IPS-11a (cell line): ENCODE data around the gene GPNMB.
"Not testable (repeated sequence)": the region's sequence is repeated elsewhere in the genome, so short reads cannot be mapped to it uniquely, and the experiment has no call there.

Source experiments
- H3K4me3 ChIP-seq: one replicate; pipeline ENCODE4 v1.5.1; 2013; ENCODE audit warnings: low read depth, low read length, control low read depth

The GPNMB gene

DNA sequence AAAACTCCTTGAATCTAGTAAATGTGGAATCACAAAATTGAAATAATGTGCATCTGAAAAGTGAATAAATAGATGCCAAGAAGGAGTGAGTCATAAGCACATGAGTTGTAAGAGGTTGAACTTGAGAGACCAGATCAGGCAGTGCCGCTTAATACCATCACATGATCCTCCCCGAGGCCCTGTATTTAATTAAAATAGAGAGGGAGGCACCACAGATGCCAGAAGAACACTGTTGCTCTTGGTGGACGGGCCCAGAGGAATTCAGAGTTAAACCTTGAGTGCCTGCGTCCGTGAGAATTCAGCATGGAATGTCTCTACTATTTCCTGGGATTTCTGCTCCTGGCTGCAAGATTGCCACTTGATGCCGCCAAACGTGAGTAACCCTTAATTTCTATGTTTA, at the start of gene GPNMB:
TSS of gene GPNMB (plus strand) at position 221 of the 400 bp plus-strand sequence. CDS start at position 304, 83 bp downstream.
- no peak within 1 kb of the TSS for H3K4me3 ChIP-seq

- H3K4me3 ChIP-seq, result not testable (repeated sequence)
These were observed 48.8 kb upstream of the GPNMB start for GRCh38 chr7:23197745-23198144.

DNA sequence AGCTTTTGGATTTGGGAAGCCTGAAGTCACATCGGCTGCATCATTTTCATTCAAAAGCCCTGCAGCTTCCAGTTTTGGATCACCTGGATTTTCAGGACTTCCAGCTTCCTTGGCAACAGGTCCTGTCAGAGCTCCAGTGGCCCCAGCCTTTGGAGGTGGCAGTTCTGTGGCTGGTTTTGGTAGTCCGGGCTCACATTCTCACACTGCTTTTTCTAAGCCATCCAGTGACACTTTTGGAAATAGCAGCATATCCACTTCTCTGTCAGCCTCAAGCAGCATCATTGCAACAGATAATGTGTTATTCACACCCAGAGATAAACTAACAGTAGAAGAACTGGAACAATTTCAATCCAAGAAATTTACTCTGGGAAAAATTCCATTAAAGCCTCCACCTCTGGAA, 46.2 kb upstream of the GPNMB start:
- H3K4me3 ChIP-seq, result no peak overlapping the region

DNA sequence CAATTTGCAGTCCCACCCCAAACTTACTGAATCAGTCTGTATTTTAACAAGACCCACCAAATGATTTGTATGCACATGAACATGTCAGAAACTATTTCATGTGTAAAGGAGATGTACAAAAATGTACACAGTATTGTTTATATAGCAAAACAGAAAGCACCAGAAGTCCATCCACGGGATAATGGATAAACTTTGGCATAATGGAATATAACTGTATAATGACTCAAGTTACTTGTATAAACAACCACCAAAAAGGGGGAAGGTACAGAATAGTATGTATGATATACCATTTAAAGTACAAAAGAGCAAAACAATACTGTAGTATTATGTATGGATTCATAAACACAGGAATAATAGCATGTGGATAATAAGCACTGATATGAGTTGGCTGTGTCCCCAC, 42.3 kb upstream of the GPNMB start:
- H3K4me3 ChIP-seq, result no peak overlapping the region

GRCh38 chr7:23205577-23205908, 41.0 kb upstream of the GPNMB start:
- no peak overlapping the region for H3K4me3 ChIP-seq

DNA sequence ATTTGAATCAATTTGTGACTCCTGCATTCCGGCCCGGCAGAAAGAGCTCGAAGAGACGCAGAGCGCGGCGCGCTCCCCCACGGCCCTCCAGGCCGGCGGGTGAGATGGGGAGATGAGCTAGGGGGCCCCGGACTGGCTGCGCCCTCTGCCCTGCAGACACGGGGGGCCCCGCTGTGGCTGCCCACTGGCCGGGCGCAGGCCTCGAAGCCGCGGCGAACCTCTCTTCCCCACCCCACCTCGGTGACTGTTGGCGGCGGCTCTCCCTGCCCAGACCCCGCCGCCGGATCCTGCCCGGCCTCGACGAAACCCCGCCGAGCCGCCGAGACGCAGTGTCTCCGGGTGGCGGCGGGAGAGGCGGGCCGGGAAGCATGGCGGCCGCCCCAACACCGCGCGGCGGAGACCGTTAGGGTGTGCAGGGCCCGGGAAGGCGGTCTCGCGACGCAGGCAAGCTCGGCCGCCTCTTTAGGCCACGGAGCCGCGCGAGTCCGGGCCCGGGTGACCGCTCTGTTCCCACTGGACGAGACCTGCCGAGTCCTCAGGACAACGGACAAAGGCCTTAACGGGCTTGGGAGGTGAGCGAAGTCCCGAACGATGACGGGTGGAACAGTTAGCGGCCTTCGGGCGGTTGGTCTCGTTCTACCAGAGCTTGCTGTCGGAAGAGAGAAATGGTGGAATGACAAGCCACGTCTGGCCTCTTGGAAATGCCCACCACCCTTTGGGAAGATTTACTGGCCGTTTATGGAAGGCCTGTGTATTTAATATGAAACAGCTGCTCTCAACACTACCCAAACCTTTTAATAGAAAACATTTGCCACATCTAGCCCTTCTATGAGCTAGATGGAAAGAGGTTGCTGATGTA, 40.4 kb upstream of the GPNMB start:
- H3K4me3 ChIP-seq, result no peak overlapping the region

GRCh38 chr7:23207021-23207420, 39.6 kb upstream of the GPNMB start:
- no peak overlapping the region for H3K4me3 ChIP-seq

- no peak overlapping the region for H3K4me3 ChIP-seq
These were observed 38.7 kb upstream of the GPNMB start for GRCh38 chr7:23207884-23208283.

DNA sequence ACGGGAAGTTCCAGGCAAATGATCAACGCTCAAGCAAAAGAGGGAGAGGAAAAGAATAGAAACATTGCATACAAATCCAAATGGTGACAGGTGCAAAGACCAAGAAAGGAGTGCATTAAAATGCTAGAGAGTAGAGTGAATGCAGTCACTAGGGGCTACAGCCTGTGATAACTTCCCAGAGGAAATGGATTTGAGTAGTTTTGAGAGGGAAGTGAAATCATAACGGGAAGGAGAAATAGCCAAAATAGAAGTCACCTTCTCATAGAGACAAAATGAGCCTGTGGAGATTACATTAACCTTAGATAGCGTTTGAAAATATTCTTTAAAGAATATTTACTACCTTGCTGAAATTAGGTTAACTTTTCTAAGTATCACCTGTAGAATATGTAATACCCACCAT, 38.3 kb upstream of the GPNMB start:
- H3K4me3 ChIP-seq, result no peak overlapping the region

GRCh38 chr7:23210506-23210905, 36.1 kb upstream of the GPNMB start:
- no peak overlapping the region for H3K4me3 ChIP-seq

GRCh38 chr7:23211589-23211988, 35.0 kb upstream of the GPNMB start:
- H3K4me3 ChIP-seq, result no peak overlapping the region

- H3K4me3 ChIP-seq, result no peak overlapping the region
These were observed 34.2 kb upstream of the GPNMB start for GRCh38 chr7:23212395-23212794.

DNA sequence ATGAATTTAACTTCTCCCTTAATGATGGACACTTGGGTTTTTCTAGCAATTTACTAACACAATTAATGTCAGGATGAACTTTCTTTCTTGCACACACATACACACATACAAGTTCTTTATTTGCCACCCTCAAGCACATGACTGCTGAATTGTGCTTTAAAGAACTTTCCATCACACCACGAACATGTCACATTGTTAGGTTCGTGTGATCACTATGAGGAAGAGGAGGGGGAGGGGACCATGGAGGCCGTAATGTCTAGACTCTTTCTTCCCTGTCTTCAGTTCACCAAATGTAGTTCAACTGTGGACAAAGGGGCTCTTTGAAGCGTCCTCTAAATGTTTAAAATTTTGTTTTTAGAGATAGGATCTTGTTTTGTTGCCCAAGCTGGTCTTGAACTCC, 33.7 kb upstream of the GPNMB start:
- H3K4me3 ChIP-seq, result no peak overlapping the region

GRCh38 chr7:23213755-23214154, 32.8 kb upstream of the GPNMB start:
- H3K4me3 ChIP-seq, result no peak overlapping the region

DNA sequence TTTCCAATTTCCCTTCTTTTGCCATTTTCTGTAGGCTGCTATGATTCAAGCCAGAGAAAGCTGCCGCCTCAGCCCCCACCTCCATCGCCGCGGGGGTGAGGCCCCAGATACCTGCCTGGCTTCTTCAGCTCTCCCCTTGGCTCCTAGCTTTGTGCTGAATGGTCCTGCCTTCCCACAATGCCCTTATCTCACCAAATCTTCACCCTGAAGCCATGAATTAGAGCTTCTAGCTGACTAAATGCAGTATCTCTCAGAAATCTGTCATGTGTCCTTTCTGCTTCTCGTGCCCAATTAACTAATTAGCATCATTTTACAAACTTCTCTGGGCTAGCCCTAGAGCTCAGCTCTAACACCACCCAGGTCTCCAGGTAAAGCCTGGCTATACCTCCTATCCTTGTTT, 32.2 kb upstream of the GPNMB start:
- no peak overlapping the region for H3K4me3 ChIP-seq

DNA sequence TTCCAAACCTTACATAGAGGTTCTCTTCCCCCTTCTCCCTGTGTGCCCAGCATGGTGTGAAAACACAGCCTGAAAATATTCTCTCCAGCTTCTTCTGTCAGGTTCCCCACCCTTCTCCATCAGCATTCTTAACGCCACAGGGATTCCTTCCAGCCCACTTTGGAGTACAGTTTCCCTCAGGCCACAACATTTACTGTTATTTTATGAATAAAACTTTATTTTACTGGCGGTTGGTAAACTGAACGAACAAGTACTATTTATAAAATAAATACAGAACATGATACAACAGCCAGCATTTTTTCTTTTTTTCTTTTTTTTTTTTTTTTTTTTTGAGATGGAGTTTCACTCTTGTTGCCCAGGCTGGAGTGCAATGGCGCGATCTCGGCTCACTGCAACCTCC, 31.6 kb upstream of the GPNMB start:
- H3K4me3 ChIP-seq, result no peak overlapping the region

- no peak overlapping the region for H3K4me3 ChIP-seq
These were observed 30.6 kb upstream of the GPNMB start for GRCh38 chr7:23216021-23216420.

DNA sequence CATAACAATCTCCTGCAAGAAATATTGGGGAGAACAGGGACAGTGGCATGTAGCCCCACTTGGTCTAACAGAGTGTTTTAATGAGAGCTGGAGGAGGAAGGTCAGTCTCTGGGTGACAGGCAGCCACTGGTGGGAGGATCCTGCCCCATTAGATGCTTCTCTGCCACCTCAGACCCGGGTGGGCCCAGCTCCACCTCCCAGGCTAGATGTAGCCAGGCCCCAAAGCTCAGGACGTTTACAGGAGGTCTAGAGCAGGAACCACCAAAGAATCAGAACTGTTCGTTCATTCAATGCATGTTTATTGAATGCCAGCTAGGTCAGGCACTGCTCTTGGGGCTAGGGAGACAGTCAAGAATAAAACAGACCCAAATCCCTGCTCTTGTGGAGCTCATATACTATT, 28.4 kb upstream of the GPNMB start:
- H3K4me3 ChIP-seq, result no peak overlapping the region

GRCh38 chr7:23220690-23221305, 25.8 kb upstream of the GPNMB start:
- H3K4me3 ChIP-seq, result no peak overlapping the region

DNA sequence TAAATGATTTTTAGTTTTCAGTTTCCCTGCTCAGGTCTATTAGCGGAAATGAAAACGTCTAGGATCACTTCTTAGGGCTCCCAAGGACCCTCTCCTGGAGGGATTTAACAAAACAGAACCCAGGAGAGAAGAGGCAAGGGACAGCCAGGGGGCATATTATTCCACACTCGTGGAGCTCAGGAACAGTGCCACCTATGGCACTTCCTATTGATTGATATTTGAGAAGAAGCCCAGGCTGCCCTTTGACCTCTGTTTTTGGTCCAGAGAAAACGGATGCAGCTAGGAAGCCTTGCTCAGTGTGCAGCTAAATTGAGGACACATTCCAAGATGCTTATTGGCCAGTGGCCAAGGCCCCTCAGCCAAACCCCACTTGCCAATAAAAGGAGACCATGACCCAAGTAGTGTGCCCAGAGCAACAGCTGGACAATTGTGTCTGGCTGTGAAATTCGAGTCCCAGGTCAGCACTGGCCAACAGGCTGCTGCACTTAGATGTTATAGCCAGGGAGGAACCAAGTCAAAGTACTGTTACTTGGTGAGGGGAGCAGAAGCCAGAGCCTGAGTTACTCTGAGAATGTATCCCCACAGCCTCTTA, 24.0 kb upstream of the GPNMB start:
- H3K4me3 ChIP-seq, result no peak overlapping the region

DNA sequence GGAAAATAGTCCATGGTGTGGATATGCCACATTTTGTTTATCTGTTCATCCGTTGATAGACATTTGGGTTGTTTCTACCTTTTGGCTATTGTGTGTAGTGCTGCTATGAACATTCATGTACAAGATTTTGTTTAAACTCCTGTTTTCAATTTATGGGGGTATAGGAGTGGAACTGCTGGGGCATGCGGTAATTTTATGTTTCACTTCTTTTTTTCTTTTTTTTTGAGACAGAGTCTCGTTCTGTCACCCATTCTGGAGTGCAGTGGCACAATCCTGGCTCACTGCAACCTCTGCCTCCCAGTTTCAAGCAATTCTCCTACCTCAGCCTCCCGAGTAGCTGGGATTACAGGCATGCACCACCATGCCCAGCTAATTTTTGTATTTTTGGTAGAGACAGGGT, 22.2 kb upstream of the GPNMB start:
- H3K4me3 ChIP-seq, result not testable (repeated sequence)

- no peak overlapping the region for H3K4me3 ChIP-seq
These were observed 19.6 kb upstream of the GPNMB start for GRCh38 chr7:23226844-23227450.
